Testis (tissue), 2 donors: ENCODE data around the gene LDLRAD4.

Experiments used
- POLR2A ChIP-seq: fragments of 450-650 bp; IDR thresholded peaks from one replicate; pipeline ENCODE4 v1.6.1; 2017; ENCODE audit warnings: antibody characterized with exemption, mild to moderate bottlenecking, moderate library complexity
- TF ChIP-seq, protein P1 (sequence below), 3 experiments: fragments of 450-650 bp in 2 of 3; fragments of 200-600 bp in 1 of 3; sonication (generic) in 1 of 3; IDR thresholded peaks; one replicate each; pipeline ENCODE4 v1.5.1; 2016 to 2019; ENCODE audit warnings: antibody characterized with exemption in 3 of 3, mild to moderate bottlenecking in 2 of 3, moderate library complexity in 1 of 3

DNA sequence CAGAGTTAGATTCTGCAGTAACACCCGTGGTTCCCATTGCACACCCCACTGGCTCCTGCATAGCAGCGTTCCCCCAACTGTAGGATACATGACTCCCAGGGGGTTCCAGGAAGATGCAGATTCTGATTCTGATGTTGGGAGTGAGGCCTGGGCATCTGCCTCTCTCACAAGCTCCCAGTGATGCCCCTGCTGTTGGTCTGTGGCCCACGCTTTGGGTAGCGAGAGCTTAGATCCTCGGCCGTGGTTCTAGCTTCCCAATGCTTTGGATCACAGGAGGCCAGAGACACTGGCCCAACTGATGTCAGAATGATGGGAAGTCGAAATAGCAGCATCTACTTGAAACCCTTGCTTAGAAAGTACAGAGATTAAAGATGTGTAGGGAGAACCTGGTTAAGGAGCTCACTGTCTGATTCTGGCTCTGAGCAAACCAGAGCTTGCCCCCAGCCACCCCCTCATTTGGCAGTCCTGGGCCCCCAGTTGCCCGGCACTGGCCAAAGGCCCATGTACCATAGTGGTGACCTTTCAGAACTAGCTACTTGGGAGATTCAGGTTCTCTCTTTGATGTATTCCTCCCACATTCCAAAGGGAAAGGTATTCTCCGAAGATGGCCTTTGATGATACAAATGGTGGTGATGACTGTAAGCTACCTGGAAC lies 310.3 kb downstream of the LDLRAD4 start:
- TF ChIP-seq, protein P1, sequence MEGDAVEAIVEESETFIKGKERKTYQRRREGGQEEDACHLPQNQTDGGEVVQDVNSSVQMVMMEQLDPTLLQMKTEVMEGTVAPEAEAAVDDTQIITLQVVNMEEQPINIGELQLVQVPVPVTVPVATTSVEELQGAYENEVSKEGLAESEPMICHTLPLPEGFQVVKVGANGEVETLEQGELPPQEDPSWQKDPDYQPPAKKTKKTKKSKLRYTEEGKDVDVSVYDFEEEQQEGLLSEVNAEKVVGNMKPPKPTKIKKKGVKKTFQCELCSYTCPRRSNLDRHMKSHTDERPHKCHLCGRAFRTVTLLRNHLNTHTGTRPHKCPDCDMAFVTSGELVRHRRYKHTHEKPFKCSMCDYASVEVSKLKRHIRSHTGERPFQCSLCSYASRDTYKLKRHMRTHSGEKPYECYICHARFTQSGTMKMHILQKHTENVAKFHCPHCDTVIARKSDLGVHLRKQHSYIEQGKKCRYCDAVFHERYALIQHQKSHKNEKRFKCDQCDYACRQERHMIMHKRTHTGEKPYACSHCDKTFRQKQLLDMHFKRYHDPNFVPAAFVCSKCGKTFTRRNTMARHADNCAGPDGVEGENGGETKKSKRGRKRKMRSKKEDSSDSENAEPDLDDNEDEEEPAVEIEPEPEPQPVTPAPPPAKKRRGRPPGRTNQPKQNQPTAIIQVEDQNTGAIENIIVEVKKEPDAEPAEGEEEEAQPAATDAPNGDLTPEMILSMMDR (IDR thresholded peaks at IDR 0.05): no peak
- TF ChIP-seq POLR2A: no peak
